Suprapubic skin (tissue), 4 donors: ENCODE data around the gene ZG16. TPM values are rescaled to one million over a fixed set of nuclear protein-coding genes. Genes with fewer than 3 reads are reported as not detected.
"Not testable (repeated sequence)": the region's sequence is repeated elsewhere in the genome, so short reads cannot be mapped to it uniquely, and the experiment has no call there.

ENCODE experiments used
- DNase-seq, 2 donors: peaks; one replicate each; pipeline ENCODE4 v3.0.0-alpha.2; 2019; ENCODE audit warnings: low spot score in 2 of 2
- H3K27ac ChIP-seq: fragments of 200-600 bp; sonication (generic); one replicate; pipeline ENCODE4 v1.5.1; 2019
- H3K27me3 ChIP-seq: fragments of 200-600 bp; sonication (generic); one replicate; pipeline ENCODE4 v1.5.1; 2019
- H3K36me3 ChIP-seq: fragments of 200-600 bp; sonication (generic); one replicate; pipeline ENCODE4 v1.5.1; 2019
- H3K4me1 ChIP-seq: fragments of 200-600 bp; sonication (generic); one replicate; pipeline ENCODE4 v1.5.1; 2019
- H3K4me3 ChIP-seq: fragments of 200-600 bp; sonication (generic); one replicate; pipeline ENCODE4 v1.5.1; 2019; ENCODE audit warnings: mild to moderate bottlenecking
- H3K9me3 ChIP-seq: fragments of 200-600 bp; sonication (generic); one replicate; pipeline ENCODE4 v1.5.1; 2019
- CTCF ChIP-seq, 2 donors: fragments of 200-600 bp in 1 of 2; fragments of 450-650 bp in 1 of 2; sonication (generic) in 1 of 2; IDR thresholded peaks; one replicate each; pipeline ENCODE4 v1.5.1; 2016 to 2019; ENCODE audit warnings: antibody characterized with exemption in 2 of 2, mild to moderate bottlenecking in 1 of 2, moderate library complexity in 1 of 2
- EP300 ChIP-seq: sonication (generic); formaldehyde crosslinking; IDR thresholded peaks from one replicate; pipeline ENCODE4 v1.6.1; 2017; ENCODE audit warnings: antibody characterized with exemption
- POLR2A ChIP-seq, 2 donors: fragments of 450-650 bp; IDR thresholded peaks; one replicate each; pipeline ENCODE4 v1.6.1; 2017; ENCODE audit warnings: antibody characterized with exemption in 2 of 2, mild to moderate bottlenecking in 2 of 2, moderate library complexity in 2 of 2
- POLR2AphosphoS5 ChIP-seq, 3 donors: sonication (generic); formaldehyde crosslinking; IDR thresholded peaks; one replicate each; pipeline ENCODE4 v1.6.1; 2017; ENCODE audit warnings: antibody characterized with exemption in 3 of 3
- WGBS: methylation state at CpG from one replicate; pipeline ENCODE4 v1.1.5; 2018; 5-methylcytosine and 5-hydroxymethylcytosine counted together
- total RNA-seq, 4 donors: library from RNA; depleted of rRNA; stranded (reverse); fragments of >200 nt; gene quantifications; one replicate each; pipeline ENCODE4 v1.1.0, GENCODE V29; 2016

Gene ZG16
- total RNA-seq, 4 donors from 2014 or later: 0.89 TPM; not detected in 3

DNA sequence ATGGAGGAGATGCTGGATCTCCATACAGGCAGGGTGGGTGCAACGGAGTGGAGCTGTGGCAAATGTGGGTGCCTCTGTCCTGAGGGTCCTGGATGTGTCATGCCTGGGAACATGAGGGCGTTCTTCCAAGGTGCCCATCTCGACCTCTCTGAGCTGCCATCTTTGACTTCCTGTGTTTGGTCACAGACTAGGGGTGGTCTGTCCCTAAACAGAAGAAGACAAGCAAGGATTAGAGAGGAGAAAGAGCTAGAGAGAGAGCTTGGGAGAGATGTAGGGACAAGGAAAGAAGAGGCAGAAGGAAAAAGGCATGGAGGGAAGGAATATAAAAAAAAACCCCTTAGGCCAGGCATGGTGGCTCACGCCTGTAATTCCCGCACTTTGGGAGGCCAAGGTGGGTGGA, 3.3 kb upstream of the ZG16 start:
- Histone ChIP-seq H3K4me1 (no peaks in the 10 kb centered on the region), H3K27me3 (peaks cover 8% of the 10 kb centered on the region), H3K27ac (no peak overlapping the region), H3K9me3 (no peaks in the 10 kb centered on the region), H3K36me3 (no peaks in the 10 kb centered on the region), H3K4me3 (no peak overlapping the region)
- 96% methylated on average over 5 of the region's 5 CpGs for WGBS
- DNase-seq: no peak
- TF ChIP-seq CTCF (IDR thresholded peaks at IDR 0.05): no peak
- TF ChIP-seq POLR2AphosphoS5 (IDR thresholded peaks at IDR 0.05): no peak
- TF ChIP-seq EP300: no peak
- TF ChIP-seq POLR2A (IDR thresholded peaks at IDR 0.05): no peak

DNA sequence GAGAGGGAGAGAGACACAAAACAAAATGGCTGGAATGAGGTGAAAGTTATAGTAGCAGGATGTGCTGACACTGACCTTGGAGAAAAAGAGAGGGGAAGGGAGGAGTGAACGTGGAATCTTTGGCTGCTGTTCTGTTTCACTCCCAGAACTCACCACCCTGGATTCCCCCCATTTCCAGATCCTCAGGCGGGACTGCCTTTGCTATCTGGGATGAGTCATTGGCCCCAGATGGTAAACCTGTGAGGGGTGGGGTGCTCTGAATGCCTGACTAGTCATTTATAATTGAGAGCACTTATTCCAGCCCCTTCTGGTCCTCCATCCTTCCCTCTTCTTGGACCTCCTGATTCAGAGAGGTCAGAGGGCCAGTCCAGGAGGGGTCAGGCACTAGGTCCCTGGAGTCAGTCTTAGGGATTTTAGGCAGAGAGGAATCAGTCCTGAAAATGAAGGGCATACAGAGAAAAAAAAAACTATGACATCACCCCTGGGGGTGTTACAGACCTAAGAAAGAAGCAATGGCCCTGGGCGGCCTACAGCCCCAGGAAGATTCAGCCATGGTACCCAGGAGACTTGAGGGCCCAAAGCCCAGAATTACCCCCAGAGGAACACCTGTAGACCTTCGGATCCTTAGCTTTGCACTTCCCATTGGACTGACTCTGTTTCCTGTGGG, 2.2 kb upstream of the ZG16 start:
- no peak overlapping the region for H3K4me3 ChIP-seq
- peaks cover 12% of the 10 kb centered on the region for H3K27me3 ChIP-seq
- H3K27ac ChIP-seq: no peak overlapping the region
- TF ChIP-seq POLR2AphosphoS5 (IDR thresholded peaks at IDR 0.05): no peak
- no peak for TF ChIP-seq POLR2A (IDR thresholded peaks at IDR 0.05)
- TF ChIP-seq EP300: no peak
- no peak for TF ChIP-seq CTCF (IDR thresholded peaks at IDR 0.05)
- DNase-seq: no peak
- H3K36me3 ChIP-seq: no peaks in the 10 kb centered on the region
- 57% methylated on average over 4 of the region's 4 CpGs for WGBS
- no peaks in the 10 kb centered on the region for H3K9me3 ChIP-seq
- no peaks in the 10 kb centered on the region for H3K4me1 ChIP-seq

DNA sequence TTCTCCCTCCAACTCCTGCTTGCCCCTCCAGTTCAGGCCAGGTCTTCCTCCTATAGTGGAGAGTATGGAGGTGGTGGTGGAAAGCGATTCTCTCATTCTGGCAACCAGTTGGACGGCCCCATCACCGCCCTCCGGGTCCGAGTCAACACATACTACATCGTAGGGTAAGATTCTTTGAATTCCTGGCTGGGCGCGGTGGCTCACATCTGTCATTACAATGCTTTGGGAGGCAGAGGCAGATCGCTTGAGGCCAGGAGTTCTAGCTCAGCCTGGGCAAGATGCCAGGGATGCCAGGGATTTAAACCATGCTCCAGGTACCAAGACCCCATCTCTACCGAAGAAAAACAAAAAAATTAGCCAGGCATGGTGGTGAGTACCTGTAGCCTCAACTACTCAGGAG, 1.4 kb downstream of the ZG16 start:
- 39% methylated on average over 10 of the region's 10 CpGs for WGBS
- Histone ChIP-seq H3K4me1 (peaks cover under 1% of the 10 kb centered on the region), H3K36me3 (no peaks in the 10 kb centered on the region), H3K4me3 (no peak overlapping the region), H3K9me3 (no peaks in the 10 kb centered on the region), H3K27ac (no peak overlapping the region), H3K27me3 (peaks cover 12% of the 10 kb centered on the region)
- DNase-seq: no peak
- no peak for TF ChIP-seq CTCF (IDR thresholded peaks at IDR 0.05)
- no peak for TF ChIP-seq EP300
- no peak for TF ChIP-seq POLR2AphosphoS5 (IDR thresholded peaks at IDR 0.05)
- no peak for TF ChIP-seq POLR2A (IDR thresholded peaks at IDR 0.05)

DNA sequence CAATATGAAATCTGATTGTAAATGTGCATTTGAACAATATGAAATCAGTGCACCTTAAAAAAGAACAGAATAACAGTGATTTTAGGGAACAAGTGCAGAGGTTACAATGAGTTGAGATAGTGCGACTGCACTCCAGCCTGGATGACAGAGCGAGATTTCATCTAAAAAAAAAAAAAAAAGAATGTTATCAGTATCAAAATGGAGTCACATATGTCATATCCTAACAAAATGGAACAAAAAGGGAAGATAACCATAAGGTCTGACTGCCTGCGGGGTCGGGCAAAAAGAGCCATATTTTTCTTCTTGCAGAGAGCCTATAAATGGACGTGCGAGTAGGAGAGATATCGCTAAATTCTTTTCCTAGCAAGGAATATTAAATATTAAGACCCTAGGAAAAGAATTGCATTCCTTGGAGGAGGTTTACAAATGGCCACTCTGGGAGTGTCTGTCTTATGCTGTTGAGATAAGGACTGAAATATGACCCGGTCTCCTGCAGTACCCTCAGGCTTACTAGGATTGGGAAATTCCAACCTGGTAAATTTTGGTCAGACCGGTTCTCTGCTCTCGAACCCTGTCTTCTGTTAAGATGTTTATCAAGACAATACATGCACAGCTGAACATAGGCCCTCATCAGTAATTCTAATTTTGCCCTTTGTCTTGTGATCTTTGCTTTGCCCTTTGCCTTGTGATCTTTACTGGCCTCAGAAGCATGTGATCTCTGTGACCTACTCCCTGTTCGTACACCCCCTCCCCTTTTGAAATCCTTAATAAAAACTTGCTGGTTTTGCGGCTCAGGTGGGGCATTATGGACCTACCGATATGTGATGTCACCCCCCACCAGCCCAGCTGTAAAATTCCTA, 5.3 kb downstream of the ZG16 start:
- peaks cover 11% of the 10 kb centered on the region for H3K4me1 ChIP-seq
- H3K9me3 ChIP-seq, DNase-seq, H3K36me3 ChIP-seq, H3K4me3 ChIP-seq, H3K27ac ChIP-seq: not testable (repeated sequence)
- WGBS: 62% methylated on average over 13 of the region's 13 CpGs
- peaks cover 12% of the 10 kb centered on the region for H3K27me3 ChIP-seq

DNA sequence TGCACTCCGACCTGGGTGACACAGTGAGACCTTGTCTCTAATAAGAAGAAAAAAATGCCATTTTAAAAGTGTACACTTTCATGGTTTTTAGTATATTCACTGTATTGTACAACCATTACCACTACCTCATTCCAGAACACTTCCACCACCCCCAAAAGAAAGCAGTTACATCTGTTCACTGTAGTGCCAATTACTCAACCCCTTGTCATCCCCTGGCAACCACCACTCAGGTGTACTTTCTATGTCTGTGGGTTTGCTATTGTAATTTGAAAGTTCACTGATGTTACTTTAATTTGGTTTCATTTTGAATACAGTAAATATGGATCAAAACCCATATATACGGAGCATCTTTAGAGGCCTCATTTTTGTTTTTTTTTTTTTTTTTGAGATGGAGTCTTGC, 6.1 kb downstream of the ZG16 start:
- Histone ChIP-seq H3K4me3 (no peak overlapping the region), H3K4me1 (peaks cover 11% of the 10 kb centered on the region), H3K9me3 (no peaks in the 10 kb centered on the region), H3K27ac (no peak overlapping the region), H3K36me3 (no peaks in the 10 kb centered on the region), H3K27me3 (peaks cover 8% of the 10 kb centered on the region)
- no peak for TF ChIP-seq EP300
- no peak for TF ChIP-seq POLR2AphosphoS5 (IDR thresholded peaks at IDR 0.05)
- TF ChIP-seq CTCF (IDR thresholded peaks at IDR 0.05): no peak
- no peak for TF ChIP-seq POLR2A (IDR thresholded peaks at IDR 0.05)
- WGBS: 89% methylated on average over 2 of the region's 2 CpGs
- no peak for DNase-seq
